ENCODE measurements around the gene STARD6.

DNA sequence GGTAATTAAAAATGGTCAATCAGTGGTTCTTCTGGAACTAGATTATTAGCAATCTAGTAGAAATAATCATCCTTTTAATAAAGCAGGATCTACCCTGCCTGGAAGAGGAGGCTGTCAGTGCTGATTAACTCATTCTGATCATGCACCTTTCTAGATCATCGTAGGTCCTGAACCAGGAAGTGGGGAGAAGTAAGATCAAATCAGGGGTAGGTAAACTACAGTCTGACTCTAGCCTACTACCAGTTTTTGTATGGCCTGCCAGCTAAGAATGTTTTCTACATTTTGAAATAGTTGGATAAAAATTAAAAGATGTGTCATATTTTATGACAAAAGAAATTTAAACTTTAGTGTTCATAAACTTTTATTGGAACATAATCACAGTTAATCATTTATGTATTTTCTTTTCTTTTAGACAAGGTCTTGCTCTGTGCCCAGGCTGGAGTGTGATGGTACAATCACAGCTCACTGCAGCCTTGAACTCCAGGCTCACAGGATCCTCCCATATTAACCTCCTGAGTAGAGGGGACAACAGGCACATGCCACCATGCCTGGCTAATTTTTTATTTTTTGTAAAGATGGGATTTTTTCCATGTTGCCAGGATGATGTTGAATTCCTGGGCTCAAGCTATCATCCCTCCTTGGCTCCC is 36.1 kb upstream of the STARD6 start:
- TF ChIP-seq GABPA (IDR thresholded peaks at IDR 0.05; ENCODE audit: low read depth), result no peak
- TF ChIP-seq NRF1 (IDR thresholded peaks at IDR 0.05; ENCODE audit: low read depth, low read length), result no peak
- TF ChIP-seq EZH2phosphoT487 (IDR thresholded peaks at IDR 0.05; ENCODE audit: borderline replicate concordance, low read depth), result no peak
- TF ChIP-seq, protein P1, sequence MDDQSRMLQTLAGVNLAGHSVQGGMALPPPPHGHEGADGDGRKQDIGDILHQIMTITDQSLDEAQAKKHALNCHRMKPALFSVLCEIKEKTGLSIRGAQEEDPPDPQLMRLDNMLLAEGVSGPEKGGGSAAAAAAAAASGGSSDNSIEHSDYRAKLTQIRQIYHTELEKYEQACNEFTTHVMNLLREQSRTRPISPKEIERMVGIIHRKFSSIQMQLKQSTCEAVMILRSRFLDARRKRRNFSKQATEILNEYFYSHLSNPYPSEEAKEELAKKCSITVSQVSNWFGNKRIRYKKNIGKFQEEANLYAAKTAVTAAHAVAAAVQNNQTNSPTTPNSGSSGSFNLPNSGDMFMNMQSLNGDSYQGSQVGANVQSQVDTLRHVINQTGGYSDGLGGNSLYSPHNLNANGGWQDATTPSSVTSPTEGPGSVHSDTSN (IDR thresholded peaks at IDR 0.05), result no peak
- TF ChIP-seq JUND (IDR thresholded peaks at IDR 0.05), result no peak
- TF ChIP-seq EP300 (IDR thresholded peaks at IDR 0.05; ENCODE audit: borderline replicate concordance in 1 of 2, low read depth in 1 of 2, low read length in 1 of 2), result no peak
- no peak for TF ChIP-seq RFX5 (IDR thresholded peaks at IDR 0.05; ENCODE audit: low read length)
- TF ChIP-seq POLR2AphosphoS5 (IDR thresholded peaks at IDR 0.05; ENCODE audit: low read depth, low read length), result no peak
- TF ChIP-seq, protein P2, sequence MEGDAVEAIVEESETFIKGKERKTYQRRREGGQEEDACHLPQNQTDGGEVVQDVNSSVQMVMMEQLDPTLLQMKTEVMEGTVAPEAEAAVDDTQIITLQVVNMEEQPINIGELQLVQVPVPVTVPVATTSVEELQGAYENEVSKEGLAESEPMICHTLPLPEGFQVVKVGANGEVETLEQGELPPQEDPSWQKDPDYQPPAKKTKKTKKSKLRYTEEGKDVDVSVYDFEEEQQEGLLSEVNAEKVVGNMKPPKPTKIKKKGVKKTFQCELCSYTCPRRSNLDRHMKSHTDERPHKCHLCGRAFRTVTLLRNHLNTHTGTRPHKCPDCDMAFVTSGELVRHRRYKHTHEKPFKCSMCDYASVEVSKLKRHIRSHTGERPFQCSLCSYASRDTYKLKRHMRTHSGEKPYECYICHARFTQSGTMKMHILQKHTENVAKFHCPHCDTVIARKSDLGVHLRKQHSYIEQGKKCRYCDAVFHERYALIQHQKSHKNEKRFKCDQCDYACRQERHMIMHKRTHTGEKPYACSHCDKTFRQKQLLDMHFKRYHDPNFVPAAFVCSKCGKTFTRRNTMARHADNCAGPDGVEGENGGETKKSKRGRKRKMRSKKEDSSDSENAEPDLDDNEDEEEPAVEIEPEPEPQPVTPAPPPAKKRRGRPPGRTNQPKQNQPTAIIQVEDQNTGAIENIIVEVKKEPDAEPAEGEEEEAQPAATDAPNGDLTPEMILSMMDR (IDR thresholded peaks at IDR 0.05), result no peak
- TF ChIP-seq TAF1 (IDR thresholded peaks at IDR 0.05; ENCODE audit: borderline replicate concordance, low read depth, low read length), result no peak

Measured in SK-N-SH (cell line).